ENCODE data around the gene PRKD3.
A peak's percentile ranks its signal among the peaks of the same experiment; 100 is the strongest.

PRKD3 gene

GRCh38 chr2:37361994-37362698 is 37.5 kb upstream of the PRKD3 start:
- Histone ChIP-seq H3K4ac (ENCODE audit: low read depth in 1 of 2, low read length in 2 of 2) (no peak overlapping the region), H2BK15ac (ENCODE audit: low read depth, poor library complexity, severe bottlenecking) (no peak overlapping the region), H3K27me3 (ENCODE audit: control insufficient read depth in 1 of 2, insufficient read depth in 1 of 2, low read length in 2 of 2) (no peaks in the 10 kb centered on the region), H3K14ac (ENCODE audit: low read length in 2 of 2) (no peak overlapping the region), H3K27ac (ENCODE audit: low read length, poor library complexity, severe bottlenecking) (no peak overlapping the region), H3K9ac (ENCODE audit: low read length) (no peak overlapping the region), H2BK5ac (ENCODE audit: low read depth, low read length, poor library complexity, severe bottlenecking) (no peak overlapping the region), H3K9me3 (ENCODE audit: control insufficient read depth, low read length) (no peaks in the 10 kb centered on the region), H3K4me2 (ENCODE audit: low read length, poor library complexity, severe bottlenecking) (no peak overlapping the region), H3K36me3 (ENCODE audit: control insufficient read depth in 1 of 2, insufficient read depth in 2 of 2, low read depth in 1 of 2, low read length in 2 of 2) (peaks cover 0 to under 1% of the 10 kb centered on the region in 2 experiments), H2AK5ac (ENCODE audit: low read length, severe bottlenecking) (no peak overlapping the region), H2BK12ac (ENCODE audit: low read length in 2 of 2) (no peak overlapping the region), H3K4me3 (ENCODE audit: insufficient read depth in 1 of 2, low read depth in 1 of 2, low read length in 2 of 2) (no peak overlapping the region), H4K8ac (ENCODE audit: low read length) (no peak overlapping the region), H3K18ac (ENCODE audit: low read depth in 1 of 2, low read length in 2 of 2) (no peak overlapping the region), H3K79me1 (replicated peaks; ENCODE audit: low read length, poor library complexity, severe bottlenecking) (no peaks in the 10 kb centered on the region), H2BK120ac (ENCODE audit: low read depth, low read length) (no peak overlapping the region), H2AFZ (ENCODE audit: low read depth, low read length) (no peak overlapping the region), H3K23ac (ENCODE audit: low read length in 2 of 2) (no peak overlapping the region), H3K4me1 (ENCODE audit: control insufficient read depth, insufficient read depth, low read depth, low read length) (peaks cover 1% of the 10 kb centered on the region), H4K91ac (ENCODE audit: low read length) (no peak overlapping the region)
- DNase-seq = no peak
- WGBS = 97% methylated on average over 7 of the region's 9 CpGs

- no peak overlapping the region for H3K23ac ChIP-seq (ENCODE audit: low read length in 2 of 2)
- no peak overlapping the region for H4K91ac ChIP-seq (ENCODE audit: low read length)
- H2AK5ac ChIP-seq (ENCODE audit: low read length, severe bottlenecking) = no peak overlapping the region
- no peak overlapping the region for H3K4ac ChIP-seq (ENCODE audit: low read depth in 1 of 2, low read length in 2 of 2)
- H3K79me1 ChIP-seq (replicated peaks; ENCODE audit: low read length, poor library complexity, severe bottlenecking) = no peaks in the 10 kb centered on the region
- WGBS = 97% methylated on average over 3 of the region's 3 CpGs
- H3K36me3 ChIP-seq (ENCODE audit: control insufficient read depth in 1 of 2, insufficient read depth in 2 of 2, low read depth in 1 of 2, low read length in 2 of 2) = no peaks in the 10 kb centered on the region
- no peak overlapping the region for H2AFZ ChIP-seq (ENCODE audit: low read depth, low read length)
- no peaks in the 10 kb centered on the region for H3K27me3 ChIP-seq (ENCODE audit: control insufficient read depth in 1 of 2, insufficient read depth in 1 of 2, low read length in 2 of 2)
- no peak for DNase-seq
- H2BK12ac ChIP-seq (ENCODE audit: low read length in 2 of 2) = no peak overlapping the region
- H3K4me3 ChIP-seq (ENCODE audit: insufficient read depth in 1 of 2, low read depth in 1 of 2, low read length in 2 of 2) = no peak overlapping the region
- no peak overlapping the region for H3K9ac ChIP-seq (ENCODE audit: low read length)
- H3K18ac ChIP-seq (ENCODE audit: low read depth in 1 of 2, low read length in 2 of 2) = no peak overlapping the region
- no peak overlapping the region for H3K14ac ChIP-seq (ENCODE audit: low read length in 2 of 2)
- no peak overlapping the region for H3K4me2 ChIP-seq (ENCODE audit: low read length, poor library complexity, severe bottlenecking)
- H4K8ac ChIP-seq (ENCODE audit: low read length) = no peak overlapping the region
- H2BK120ac ChIP-seq (ENCODE audit: low read depth, low read length) = no peak overlapping the region
- no peak overlapping the region for H3K27ac ChIP-seq (ENCODE audit: low read length, poor library complexity, severe bottlenecking)
- H2BK15ac ChIP-seq (ENCODE audit: low read depth, poor library complexity, severe bottlenecking) = no peak overlapping the region
- H3K9me3 ChIP-seq (ENCODE audit: control insufficient read depth, low read length) = no peaks in the 10 kb centered on the region
- peaks cover 1% of the 10 kb centered on the region for H3K4me1 ChIP-seq (ENCODE audit: control insufficient read depth, insufficient read depth, low read depth, low read length)
- H2BK5ac ChIP-seq (ENCODE audit: low read depth, low read length, poor library complexity, severe bottlenecking) = no peak overlapping the region
Measured at GRCh38 chr2:37361216-37361815, 36.7 kb upstream of the PRKD3 start.

- H3K79me1 ChIP-seq (replicated peaks; ENCODE audit: low read length, poor library complexity, severe bottlenecking) = no peaks in the 10 kb centered on the region
- H3K4me3 ChIP-seq (ENCODE audit: insufficient read depth in 1 of 2, low read depth in 1 of 2, low read length in 2 of 2) = no peak overlapping the region
- H3K36me3 ChIP-seq (ENCODE audit: control insufficient read depth in 1 of 2, insufficient read depth in 2 of 2, low read depth in 1 of 2, low read length in 2 of 2) = no peaks in the 10 kb centered on the region
- DNase-seq = no peak
- no peak overlapping the region for H3K4ac ChIP-seq (ENCODE audit: low read depth in 1 of 2, low read length in 2 of 2)
- no peaks in the 10 kb centered on the region for H3K9me3 ChIP-seq (ENCODE audit: control insufficient read depth, low read length)
- H3K27me3 ChIP-seq (ENCODE audit: control insufficient read depth in 1 of 2, insufficient read depth in 1 of 2, low read length in 2 of 2) = no peaks in the 10 kb centered on the region
- no peak overlapping the region for H2AK5ac ChIP-seq (ENCODE audit: low read length, severe bottlenecking)
- no peak overlapping the region for H3K23ac ChIP-seq (ENCODE audit: low read length in 2 of 2)
- no peak overlapping the region for H3K4me2 ChIP-seq (ENCODE audit: low read length, poor library complexity, severe bottlenecking)
- H3K9ac ChIP-seq (ENCODE audit: low read length) = no peak overlapping the region
- H3K4me1 ChIP-seq (ENCODE audit: control insufficient read depth, insufficient read depth, low read depth, low read length) = peaks cover 1% of the 10 kb centered on the region
- no peak overlapping the region for H3K27ac ChIP-seq (ENCODE audit: low read length, poor library complexity, severe bottlenecking)
- no peak overlapping the region for H2BK120ac ChIP-seq (ENCODE audit: low read depth, low read length)
- no peak overlapping the region for H2BK12ac ChIP-seq (ENCODE audit: low read length in 2 of 2)
- no peak overlapping the region for H3K18ac ChIP-seq (ENCODE audit: low read depth in 1 of 2, low read length in 2 of 2)
- no peak overlapping the region for H2BK15ac ChIP-seq (ENCODE audit: low read depth, poor library complexity, severe bottlenecking)
- no peak overlapping the region for H4K8ac ChIP-seq (ENCODE audit: low read length)
- WGBS = 96% methylated on average over 2 of the region's 3 CpGs
- H4K91ac ChIP-seq (ENCODE audit: low read length) = peak overlapping the region; percentile 27
- H3K14ac ChIP-seq (ENCODE audit: low read length in 2 of 2) = no peak overlapping the region
- H2AFZ ChIP-seq (ENCODE audit: low read depth, low read length) = no peak overlapping the region
- no peak overlapping the region for H2BK5ac ChIP-seq (ENCODE audit: low read depth, low read length, poor library complexity, severe bottlenecking)
Measured at GRCh38 chr2:37358466-37358865, 33.8 kb upstream of the PRKD3 start.

GRCh38 chr2:37357530-37357929 is 32.9 kb upstream of the PRKD3 start:
- Histone ChIP-seq H3K14ac (ENCODE audit: low read length in 2 of 2) (no peak overlapping the region), H2BK15ac (ENCODE audit: low read depth, poor library complexity, severe bottlenecking) (no peak overlapping the region), H3K9me3 (ENCODE audit: control insufficient read depth, low read length) (no peaks in the 10 kb centered on the region), H3K36me3 (ENCODE audit: control insufficient read depth in 1 of 2, insufficient read depth in 2 of 2, low read depth in 1 of 2, low read length in 2 of 2) (no peaks in the 10 kb centered on the region), H4K91ac (ENCODE audit: low read length) (no peak overlapping the region), H3K18ac (ENCODE audit: low read depth in 1 of 2, low read length in 2 of 2) (no peak overlapping the region), H3K79me1 (replicated peaks; ENCODE audit: low read length, poor library complexity, severe bottlenecking) (no peaks in the 10 kb centered on the region), H2BK12ac (ENCODE audit: low read length in 2 of 2) (no peak overlapping the region), H3K4ac (ENCODE audit: low read depth in 1 of 2, low read length in 2 of 2) (no peak overlapping the region), H3K4me1 (ENCODE audit: control insufficient read depth, insufficient read depth, low read depth, low read length) (peaks cover 1% of the 10 kb centered on the region), H3K27me3 (ENCODE audit: control insufficient read depth in 1 of 2, insufficient read depth in 1 of 2, low read length in 2 of 2) (no peaks in the 10 kb centered on the region), H4K8ac (ENCODE audit: low read length) (no peak overlapping the region), H2AFZ (ENCODE audit: low read depth, low read length) (no peak overlapping the region), H2AK5ac (ENCODE audit: low read length, severe bottlenecking) (no peak overlapping the region), H3K9ac (ENCODE audit: low read length) (peak overlapping the region; percentile 67), H3K4me3 (ENCODE audit: insufficient read depth in 1 of 2, low read depth in 1 of 2, low read length in 2 of 2) (no peak overlapping the region), H3K27ac (ENCODE audit: low read length, poor library complexity, severe bottlenecking) (no peak overlapping the region), H2BK120ac (ENCODE audit: low read depth, low read length) (no peak overlapping the region), H3K23ac (ENCODE audit: low read length in 2 of 2) (no peak overlapping the region), H2BK5ac (ENCODE audit: low read depth, low read length, poor library complexity, severe bottlenecking) (no peak overlapping the region), H3K4me2 (ENCODE audit: low read length, poor library complexity, severe bottlenecking) (no peak overlapping the region)
- DNase-seq = no peak
- 72% methylated on average over 4 of the region's 4 CpGs for WGBS
